ENCODE data around the gene GALNT16. TPM values are rescaled to one million over a fixed set of nuclear protein-coding genes. Genes with fewer than 3 reads are reported as not detected.
"Not testable (repeated sequence)": the region's sequence is repeated elsewhere in the genome, so short reads cannot be mapped to it uniquely, and the experiment has no call there.

Gene GALNT16
- total RNA-seq, 1 experiment from 2014 or later, result not detected

- no peak for DNase-seq (ENCODE audit: low spot score)
Observed at GRCh38 chr14:69260190-69260860, 367 bp downstream of the GALNT16 start.

- no peak for DNase-seq (ENCODE audit: low spot score)
Observed at GRCh38 chr14:69260861-69261564, 1.1 kb downstream of the GALNT16 start.

- no peak for DNase-seq (ENCODE audit: low spot score)
Observed at GRCh38 chr14:69261761-69262331, 1.9 kb downstream of the GALNT16 start.

- no peak for DNase-seq (ENCODE audit: low spot score)
Observed at GRCh38 chr14:69262516-69262915, 2.6 kb downstream of the GALNT16 start.

GRCh38 chr14:69263364-69263763 lies 3.4 kb downstream of the GALNT16 start:
- DNase-seq (ENCODE audit: low spot score), result no peak

- no peak for DNase-seq (ENCODE audit: low spot score)
Observed at GRCh38 chr14:69263771-69264170, 3.8 kb downstream of the GALNT16 start.

- DNase-seq (ENCODE audit: low spot score), result no peak
Observed at GRCh38 chr14:69266572-69267345, 6.8 kb downstream of the GALNT16 start.

GRCh38 chr14:69267492-69267891 lies 7.5 kb downstream of the GALNT16 start:
- no peak for DNase-seq (ENCODE audit: low spot score)

GRCh38 chr14:69268223-69268622 lies 8.3 kb downstream of the GALNT16 start:
- DNase-seq (ENCODE audit: low spot score), result no peak

GRCh38 chr14:69268763-69269162 lies 8.8 kb downstream of the GALNT16 start:
- DNase-seq (ENCODE audit: low spot score), result no peak

GRCh38 chr14:69269381-69269780 lies 9.4 kb downstream of the GALNT16 start:
- no peak for DNase-seq (ENCODE audit: low spot score)

GRCh38 chr14:69270097-69270496 lies 10.1 kb downstream of the GALNT16 start:
- no peak for DNase-seq (ENCODE audit: low spot score)

GRCh38 chr14:69270795-69271708 lies 11.1 kb downstream of the GALNT16 start:
- DNase-seq (ENCODE audit: low spot score), result no peak

- no peak for DNase-seq (ENCODE audit: low spot score)
Observed at GRCh38 chr14:69274321-69274720, 14.4 kb downstream of the GALNT16 start.

- no peak for DNase-seq (ENCODE audit: low spot score)
Observed at GRCh38 chr14:69275331-69275730, 15.4 kb downstream of the GALNT16 start.

- DNase-seq (ENCODE audit: low spot score), result not testable (repeated sequence)
Observed at GRCh38 chr14:69277356-69277755, 17.4 kb downstream of the GALNT16 start.

GRCh38 chr14:69280746-69281291 lies 20.9 kb downstream of the GALNT16 start:
- no peak for DNase-seq (ENCODE audit: low spot score)

GRCh38 chr14:69281450-69282169 lies 21.7 kb downstream of the GALNT16 start:
- DNase-seq (ENCODE audit: low spot score), result no peak

GRCh38 chr14:69282448-69282847 lies 22.5 kb downstream of the GALNT16 start:
- DNase-seq (ENCODE audit: low spot score), result no peak

GRCh38 chr14:69284170-69284569 lies 24.2 kb downstream of the GALNT16 start:
- no peak for DNase-seq (ENCODE audit: low spot score)
